GM21723 (cell line): Measurements from ENCODE around the gene COPZ1.
A peak's percentile ranks its signal among the peaks of the same experiment; 100 is the strongest.

ENCODE experiments used
- ATAC-seq: cut with Tn5 transposase; IDR thresholded peaks from one replicate; pipeline ENCODE4 v1.9.1; 2021; ENCODE audit warnings: mild to moderate bottlenecking, moderate library complexity; ENCODE audit not compliant: unreplicated experiment

Gene COPZ1

DNA sequence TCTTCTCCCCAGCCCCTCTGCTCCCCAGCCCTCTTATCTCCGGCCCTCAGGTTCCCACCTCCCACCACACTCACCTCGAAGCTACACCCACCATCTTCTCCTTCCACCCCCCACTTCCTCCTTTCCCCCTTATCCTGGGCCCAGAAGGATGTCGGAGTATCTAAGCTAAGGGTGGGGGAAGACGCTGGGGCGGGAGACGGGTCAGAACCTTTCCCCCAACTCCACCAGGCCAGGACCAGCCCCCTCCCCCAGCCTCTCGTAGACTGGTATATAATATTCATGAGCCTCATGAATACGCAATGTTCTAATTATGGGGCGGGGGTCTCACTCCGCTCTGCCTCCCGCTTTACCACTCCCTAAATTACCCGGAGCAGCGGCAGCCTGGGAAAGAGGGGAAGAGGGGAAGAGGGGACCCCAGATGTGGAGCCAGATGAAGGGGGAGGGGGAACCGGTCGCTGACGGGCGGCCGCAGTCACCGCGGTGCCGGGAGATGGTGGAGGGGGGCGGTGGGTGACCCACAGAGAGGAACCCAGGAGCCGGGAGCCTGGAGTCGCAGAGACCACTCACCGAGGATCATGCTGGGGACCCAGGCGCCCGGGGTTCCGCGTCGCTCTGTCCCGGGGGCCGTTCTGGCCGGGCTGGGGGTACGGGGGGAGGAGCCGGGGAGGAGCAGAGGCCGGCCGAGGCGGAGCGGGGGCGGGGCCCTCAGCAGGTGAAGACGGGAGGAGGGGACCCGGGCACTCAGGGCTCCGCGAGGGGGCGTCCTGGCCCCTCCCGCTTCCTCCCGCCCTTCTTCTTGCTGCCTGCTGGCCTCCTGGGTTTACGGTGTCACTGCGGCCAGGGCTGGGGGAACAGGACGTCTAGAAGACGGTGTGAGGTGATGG lies 66.0 kb downstream of the COPZ1 start:
- ATAC-seq, result peak; percentile 59

DNA sequence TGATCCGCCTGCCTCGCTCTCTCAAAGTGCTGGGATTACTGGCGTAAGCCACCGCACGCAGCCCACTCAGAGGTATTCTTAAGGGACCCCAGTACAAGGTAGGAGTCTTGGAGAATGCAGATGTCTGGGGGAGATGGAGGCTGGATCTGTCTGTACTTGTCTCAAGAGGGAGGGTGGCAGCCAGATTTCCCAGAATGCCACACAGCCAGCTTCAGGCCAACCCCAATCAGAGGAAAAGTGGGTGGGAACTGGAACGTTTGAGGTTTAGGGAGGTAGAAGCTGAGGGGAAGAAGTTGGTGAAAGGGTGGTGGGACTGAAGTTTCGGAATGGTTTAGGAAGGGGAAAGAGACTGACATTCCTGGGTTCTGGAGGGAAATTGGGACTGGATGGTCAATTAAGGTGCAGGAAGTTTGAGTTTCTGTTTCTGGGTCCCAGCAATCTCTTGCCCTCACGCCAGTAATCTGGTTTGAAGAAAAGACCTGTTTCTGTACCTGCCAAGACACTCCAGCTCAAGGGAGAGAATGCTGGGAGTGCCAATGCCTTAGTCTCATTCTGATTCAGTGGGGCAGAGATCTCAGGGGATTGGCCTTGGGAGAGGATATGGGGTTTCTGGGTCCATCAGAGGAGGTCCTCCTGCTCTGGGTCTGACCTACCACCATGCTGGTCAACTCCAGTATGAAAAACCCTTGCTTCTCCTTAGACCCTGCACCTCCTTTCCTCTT lies 67.7 kb downstream of the COPZ1 start:
- ATAC-seq, result no peak

DNA sequence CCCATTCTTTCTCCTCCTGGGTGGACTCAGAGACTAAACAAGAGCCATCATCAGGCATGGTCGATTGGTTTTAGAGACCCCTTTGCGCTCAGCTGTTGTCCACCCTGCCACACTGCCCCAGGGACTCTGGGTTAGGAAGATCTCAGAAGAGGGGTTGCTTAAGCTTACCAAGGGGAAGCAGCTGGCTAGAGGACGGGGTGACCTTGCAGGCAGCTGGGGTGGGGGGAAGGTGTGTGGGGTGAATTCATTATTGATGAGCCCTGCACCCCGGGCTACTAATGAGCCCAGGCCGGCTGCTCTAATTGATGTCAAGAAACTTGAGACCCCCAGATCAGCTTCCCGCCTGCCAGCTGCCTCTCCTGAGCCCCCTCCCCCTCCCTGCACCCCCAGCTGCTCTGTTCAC lies 68.3 kb downstream of the COPZ1 start:
- no peak for ATAC-seq

GRCh38 chr12:54393743-54394142 lies 68.8 kb downstream of the COPZ1 start:
- ATAC-seq, result no peak

DNA sequence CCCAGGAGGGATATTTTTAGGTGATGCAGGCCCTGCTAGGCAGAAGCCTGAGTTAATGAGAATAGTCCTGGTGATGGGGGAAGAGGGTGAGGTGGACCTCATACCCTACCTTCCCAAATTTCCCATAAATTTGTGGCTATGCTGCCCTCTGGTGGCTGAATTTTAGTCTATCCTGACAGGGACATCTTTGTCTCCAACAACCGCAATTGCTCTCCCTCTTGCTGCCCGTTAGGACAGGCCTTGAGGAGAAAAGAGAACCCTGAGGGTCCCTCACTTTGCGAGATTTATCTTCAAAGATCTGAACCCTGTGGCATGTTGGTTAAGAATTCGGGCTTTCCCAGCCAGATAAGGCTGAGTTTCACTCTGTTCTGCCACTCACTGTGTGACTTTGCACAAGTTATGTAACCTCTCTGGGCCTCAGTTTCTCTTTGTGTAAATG lies 69.4 kb downstream of the COPZ1 start:
- ATAC-seq, result no peak

- ATAC-seq, result no peak
These were observed 70.1 kb downstream of the COPZ1 start for GRCh38 chr12:54394986-54395385.

- no peak for ATAC-seq
These were observed 70.6 kb downstream of the COPZ1 start for GRCh38 chr12:54395545-54395944.

DNA sequence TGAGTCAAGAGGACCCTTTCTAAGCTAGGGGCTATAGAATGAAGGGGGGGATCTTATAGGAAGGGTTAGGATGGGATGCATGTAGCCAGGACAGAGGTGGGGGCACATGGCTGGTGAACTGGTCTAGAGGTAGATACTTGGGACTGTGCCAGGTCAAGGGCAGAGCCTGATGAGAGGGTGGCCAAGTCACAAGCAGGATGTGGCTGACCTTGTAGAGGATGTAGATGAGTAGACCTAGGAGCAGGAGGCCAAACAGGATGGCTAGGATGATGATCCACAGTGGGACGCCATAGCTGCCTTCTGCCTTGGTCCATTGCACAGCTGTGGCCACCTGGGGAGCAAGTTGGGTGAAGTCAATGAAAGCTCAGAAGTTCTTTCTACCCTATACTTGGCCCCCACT lies 72.2 kb downstream of the COPZ1 start:
- ATAC-seq, result no peak

- ATAC-seq, result no peak
These were observed 73.3 kb downstream of the COPZ1 start for GRCh38 chr12:54398218-54398617.

- peak; percentile 87 for ATAC-seq
These were observed 74.3 kb downstream of the COPZ1 start for GRCh38 chr12:54398995-54399793.

DNA sequence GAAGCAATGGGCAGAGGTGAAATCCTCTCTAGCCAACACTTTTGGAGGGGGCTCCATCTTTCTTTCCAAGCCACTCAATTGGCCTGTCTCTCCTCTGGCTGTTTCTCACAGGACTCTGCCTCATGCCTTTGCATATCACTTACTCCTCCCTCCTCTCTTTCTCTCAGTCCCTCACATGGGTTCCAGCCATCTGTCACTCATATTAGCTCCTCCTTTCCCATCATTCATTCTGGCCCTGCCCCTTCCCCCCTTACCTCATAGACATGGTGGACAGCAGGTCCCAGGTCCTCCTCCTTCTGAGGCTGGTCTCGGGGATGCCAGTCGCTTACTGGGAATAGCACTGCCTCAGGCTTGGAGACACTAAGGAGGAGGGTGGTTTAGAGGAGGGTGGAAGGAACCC lies 76.2 kb downstream of the COPZ1 start:
- ATAC-seq, result no peak
